OCI-LY3 (cell line): ENCODE results near the gene TCERG1L.

Experiments used
- H2AFZ ChIP-seq: fragments of 200-600, 300-600 bp; shearing (Covaris generic); 2 replicates; pipeline ENCODE4 v1.6.0; 2014; ENCODE audit warnings: antibody characterized with exemption, low read depth, low read length
- H3K27ac ChIP-seq: fragments of 200-600, 300-600 bp; sonication (generic); 2 replicates; pipeline ENCODE4 v1.5.1; 2014; ENCODE audit warnings: mild to moderate bottlenecking, low read length, moderate library complexity, mixed read lengths
- H3K27me3 ChIP-seq: fragments of 200-600, 300-600 bp; sonication (generic); 2 replicates; pipeline ENCODE4 v1.6.1; 2014; ENCODE audit warnings: low read depth, low read length, mixed read lengths
- H3K36me3 ChIP-seq: fragments of 200-600, 300-600 bp; sonication (generic); replicated peaks from 2 replicates; pipeline ENCODE3; 2014; ENCODE audit warnings: low read depth, low read length, mixed read lengths
- H3K4me1 ChIP-seq: fragments of 300-600, 200-600 bp; sonication (generic); 2 replicates; pipeline ENCODE4 v1.6.1; 2014; ENCODE audit warnings: low read length, mixed read lengths
- H3K4me2 ChIP-seq: fragments of 200-600, 300-600 bp; sonication (generic); 2 replicates; pipeline ENCODE4 v1.6.1; 2014; ENCODE audit warnings: low read length, mixed read lengths
- H3K4me3 ChIP-seq: fragments of 300-600, 200-600 bp; sonication (generic); 2 replicates; pipeline ENCODE4 v1.5.1; 2014; ENCODE audit warnings: antibody characterized with exemption, mild to moderate bottlenecking, low read length, moderate library complexity
- H3K79me2 ChIP-seq: fragments of 300-600, 200-600 bp; shearing (Covaris generic); 2 replicates; pipeline ENCODE4 v1.6.1; 2014; ENCODE audit warnings: mild to moderate bottlenecking, low read length, mixed read lengths
- H3K9ac ChIP-seq: fragments of 300-600, 200-600 bp; shearing (Covaris generic); 2 replicates; pipeline ENCODE4 v1.6.0; 2014; ENCODE audit warnings: mild to moderate bottlenecking, low read length, moderate library complexity
- H3K9me3 ChIP-seq: fragments of 200-600, 300-600 bp; shearing (Covaris generic); 2 replicates; pipeline ENCODE4 v1.6.1; 2014; ENCODE audit warnings: low read length, mixed read lengths; ENCODE audit not compliant: insufficient read depth
- H4K20me1 ChIP-seq: fragments of 200-600, 300-600 bp; sonication (generic); 2 replicates; pipeline ENCODE4 v1.6.1; 2016; ENCODE audit warnings: low read length, mixed read lengths; ENCODE audit not compliant: insufficient read depth
- EZH2phosphoT487 ChIP-seq: fragments of 200-600 bp; shearing (Covaris generic); IDR thresholded peaks from 2 replicates; pipeline ENCODE4 v1.6.1; 2018; ENCODE audit warnings: antibody characterized with exemption, mixed run types, low read depth
- TF ChIP-seq, protein P1 (sequence below): fragments of 200-600, 300-600 bp; sonication (generic); IDR thresholded peaks from 2 replicates; pipeline ENCODE4 v1.5.1; 2014; ENCODE audit warnings: antibody characterized with exemption, low read length, low read depth

The TCERG1L gene

DNA sequence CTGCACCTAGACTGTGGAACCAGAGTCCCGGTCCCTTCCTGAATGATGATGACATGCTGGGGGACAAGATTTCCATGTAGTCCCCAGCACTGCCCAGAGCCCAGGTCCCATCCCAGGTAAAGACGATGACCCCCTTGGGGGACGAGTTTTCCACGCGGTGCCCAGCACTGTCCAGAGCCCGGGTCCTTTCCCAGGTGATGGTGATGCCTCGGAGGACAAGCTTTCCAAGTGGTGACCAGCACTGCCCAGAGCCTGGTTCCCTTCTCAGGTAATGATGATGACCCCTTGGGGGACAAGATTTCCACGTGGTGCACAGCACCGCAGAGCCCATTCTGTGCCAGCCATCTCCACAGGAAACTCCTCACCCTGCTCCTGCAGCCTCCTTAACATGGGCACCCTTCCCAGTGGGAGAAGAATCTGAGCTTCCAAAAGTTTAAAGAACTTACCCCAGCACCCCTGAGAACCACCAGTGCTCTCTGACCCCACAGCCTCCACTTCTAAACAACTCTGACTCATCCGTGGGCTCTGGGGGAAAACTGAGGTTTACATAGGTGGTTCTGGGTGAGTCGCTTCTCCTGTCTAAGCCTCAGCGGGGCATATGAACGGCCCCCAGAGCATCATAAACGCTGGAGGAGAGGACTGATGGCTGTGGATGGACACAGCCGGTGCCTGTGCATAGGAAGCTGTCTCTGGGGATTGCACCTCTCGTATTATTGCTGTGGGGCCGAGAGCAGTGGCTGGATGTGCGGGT lies 233.2 kb downstream of the TCERG1L start:
- TF ChIP-seq, protein P1, sequence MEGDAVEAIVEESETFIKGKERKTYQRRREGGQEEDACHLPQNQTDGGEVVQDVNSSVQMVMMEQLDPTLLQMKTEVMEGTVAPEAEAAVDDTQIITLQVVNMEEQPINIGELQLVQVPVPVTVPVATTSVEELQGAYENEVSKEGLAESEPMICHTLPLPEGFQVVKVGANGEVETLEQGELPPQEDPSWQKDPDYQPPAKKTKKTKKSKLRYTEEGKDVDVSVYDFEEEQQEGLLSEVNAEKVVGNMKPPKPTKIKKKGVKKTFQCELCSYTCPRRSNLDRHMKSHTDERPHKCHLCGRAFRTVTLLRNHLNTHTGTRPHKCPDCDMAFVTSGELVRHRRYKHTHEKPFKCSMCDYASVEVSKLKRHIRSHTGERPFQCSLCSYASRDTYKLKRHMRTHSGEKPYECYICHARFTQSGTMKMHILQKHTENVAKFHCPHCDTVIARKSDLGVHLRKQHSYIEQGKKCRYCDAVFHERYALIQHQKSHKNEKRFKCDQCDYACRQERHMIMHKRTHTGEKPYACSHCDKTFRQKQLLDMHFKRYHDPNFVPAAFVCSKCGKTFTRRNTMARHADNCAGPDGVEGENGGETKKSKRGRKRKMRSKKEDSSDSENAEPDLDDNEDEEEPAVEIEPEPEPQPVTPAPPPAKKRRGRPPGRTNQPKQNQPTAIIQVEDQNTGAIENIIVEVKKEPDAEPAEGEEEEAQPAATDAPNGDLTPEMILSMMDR = no peak
- no peak for TF ChIP-seq EZH2phosphoT487
- Histone ChIP-seq H3K4me2 (no peak overlapping the region), H3K4me3 (no peak overlapping the region), H3K9ac (no peak overlapping the region), H3K9me3 (no peaks in the 10 kb centered on the region), H3K27ac (no peak overlapping the region), H3K36me3 (no peaks in the 10 kb centered on the region), H3K27me3 (no peaks in the 10 kb centered on the region), H2AFZ (no peak overlapping the region), H3K79me2 (no peaks in the 10 kb centered on the region), H4K20me1 (no peaks in the 10 kb centered on the region), H3K4me1 (no peaks in the 10 kb centered on the region)

DNA sequence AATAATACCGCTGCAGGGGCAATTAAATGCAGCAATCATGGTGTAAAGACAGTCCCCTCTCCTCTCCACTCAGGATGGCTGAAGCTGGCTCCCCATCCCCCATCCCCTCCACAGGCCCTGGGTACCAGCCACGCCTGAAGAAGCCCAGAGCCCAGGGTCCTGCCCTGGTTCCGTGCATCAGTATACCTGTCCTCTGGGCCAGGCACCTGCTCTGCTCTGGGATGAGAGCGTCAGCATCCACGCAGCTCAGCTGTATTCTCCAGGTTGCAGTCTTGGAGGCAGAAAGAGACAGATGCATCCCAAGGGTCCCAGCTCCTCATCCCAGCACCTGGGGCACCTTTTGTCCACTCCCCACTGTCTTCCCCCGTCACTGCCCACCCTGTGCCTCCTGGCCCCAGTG lies 233.8 kb downstream of the TCERG1L start:
- Histone ChIP-seq H3K27me3 (no peaks in the 10 kb centered on the region), H3K79me2 (no peaks in the 10 kb centered on the region), H3K4me3 (no peak overlapping the region), H3K9me3 (no peaks in the 10 kb centered on the region), H3K9ac (no peak overlapping the region), H3K4me1 (no peaks in the 10 kb centered on the region), H3K4me2 (no peak overlapping the region), H3K27ac (no peak overlapping the region), H3K36me3 (no peaks in the 10 kb centered on the region), H4K20me1 (no peaks in the 10 kb centered on the region), H2AFZ (no peak overlapping the region)
- TF ChIP-seq EZH2phosphoT487 = no peak
- TF ChIP-seq, protein P1 = no peak

DNA sequence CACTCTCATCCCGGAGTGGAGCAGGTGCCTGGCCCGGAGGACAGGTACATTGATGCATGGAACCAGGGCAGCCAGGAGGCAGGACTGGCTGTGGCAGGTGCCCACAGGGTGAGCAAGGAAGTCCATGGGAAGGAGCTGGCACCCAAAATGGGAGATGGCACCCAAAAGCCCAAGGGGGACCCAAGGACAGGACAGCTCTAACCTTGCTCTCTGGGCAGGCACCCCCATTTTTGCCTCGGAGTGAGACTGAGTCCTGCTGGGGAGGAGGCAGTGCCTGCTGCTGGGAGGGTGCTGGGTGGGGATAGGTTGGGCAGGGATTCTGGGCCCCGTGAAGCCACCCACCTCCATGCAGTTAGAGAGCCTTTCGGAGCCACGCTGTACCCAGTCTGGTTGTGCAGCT lies 234.5 kb downstream of the TCERG1L start:
- Histone ChIP-seq H3K27me3 (no peaks in the 10 kb centered on the region), H4K20me1 (no peaks in the 10 kb centered on the region), H3K4me3 (no peak overlapping the region), H3K27ac (no peak overlapping the region), H3K79me2 (no peaks in the 10 kb centered on the region), H3K9me3 (no peaks in the 10 kb centered on the region), H2AFZ (no peak overlapping the region), H3K36me3 (no peaks in the 10 kb centered on the region), H3K4me1 (no peaks in the 10 kb centered on the region), H3K4me2 (no peak overlapping the region), H3K9ac (no peak overlapping the region)
- TF ChIP-seq, protein P1 = no peak
- no peak for TF ChIP-seq EZH2phosphoT487

DNA sequence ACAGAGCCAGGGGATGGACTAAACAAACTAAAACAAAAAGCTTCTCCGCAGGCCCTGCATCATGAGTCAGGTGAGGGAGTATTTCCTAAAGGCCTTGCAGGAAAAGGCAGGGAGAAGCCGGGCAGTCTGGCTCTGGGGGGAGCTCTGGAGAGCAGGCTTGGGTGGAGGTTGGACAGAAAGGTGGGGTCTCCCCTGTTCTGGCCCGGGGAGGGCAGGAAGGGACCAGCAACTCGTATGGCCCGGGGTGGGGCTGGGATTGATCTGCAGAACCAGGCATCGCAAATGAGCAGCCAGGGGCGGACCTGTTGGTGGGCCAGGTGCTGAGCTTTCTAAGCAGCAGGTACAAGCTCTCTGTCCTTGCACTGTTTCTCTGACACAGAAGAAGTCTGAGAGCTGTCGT lies 235.2 kb downstream of the TCERG1L start:
- H3K27me3 ChIP-seq = no peaks in the 10 kb centered on the region
- no peak overlapping the region for H3K4me3 ChIP-seq
- no peak overlapping the region for H3K9ac ChIP-seq
- no peaks in the 10 kb centered on the region for H3K4me1 ChIP-seq
- no peaks in the 10 kb centered on the region for H4K20me1 ChIP-seq
- no peak overlapping the region for H3K4me2 ChIP-seq
- H3K36me3 ChIP-seq = no peaks in the 10 kb centered on the region
- H2AFZ ChIP-seq = no peak overlapping the region
- H3K79me2 ChIP-seq = no peaks in the 10 kb centered on the region
- H3K9me3 ChIP-seq = no peaks in the 10 kb centered on the region
- no peak for TF ChIP-seq EZH2phosphoT487
- TF ChIP-seq, protein P1 = no peak
- no peak overlapping the region for H3K27ac ChIP-seq
